DMS53 (cell line): Measurements from ENCODE around the gene MALAT1.
A peak's percentile ranks its signal among the peaks of the same experiment; 100 is the strongest.

Experiments used
- DNase-seq: peaks from one replicate; lab custom pipeline; 2025; lab: John Stamatoyannopoulos, UW

The MALAT1 gene

DNA sequence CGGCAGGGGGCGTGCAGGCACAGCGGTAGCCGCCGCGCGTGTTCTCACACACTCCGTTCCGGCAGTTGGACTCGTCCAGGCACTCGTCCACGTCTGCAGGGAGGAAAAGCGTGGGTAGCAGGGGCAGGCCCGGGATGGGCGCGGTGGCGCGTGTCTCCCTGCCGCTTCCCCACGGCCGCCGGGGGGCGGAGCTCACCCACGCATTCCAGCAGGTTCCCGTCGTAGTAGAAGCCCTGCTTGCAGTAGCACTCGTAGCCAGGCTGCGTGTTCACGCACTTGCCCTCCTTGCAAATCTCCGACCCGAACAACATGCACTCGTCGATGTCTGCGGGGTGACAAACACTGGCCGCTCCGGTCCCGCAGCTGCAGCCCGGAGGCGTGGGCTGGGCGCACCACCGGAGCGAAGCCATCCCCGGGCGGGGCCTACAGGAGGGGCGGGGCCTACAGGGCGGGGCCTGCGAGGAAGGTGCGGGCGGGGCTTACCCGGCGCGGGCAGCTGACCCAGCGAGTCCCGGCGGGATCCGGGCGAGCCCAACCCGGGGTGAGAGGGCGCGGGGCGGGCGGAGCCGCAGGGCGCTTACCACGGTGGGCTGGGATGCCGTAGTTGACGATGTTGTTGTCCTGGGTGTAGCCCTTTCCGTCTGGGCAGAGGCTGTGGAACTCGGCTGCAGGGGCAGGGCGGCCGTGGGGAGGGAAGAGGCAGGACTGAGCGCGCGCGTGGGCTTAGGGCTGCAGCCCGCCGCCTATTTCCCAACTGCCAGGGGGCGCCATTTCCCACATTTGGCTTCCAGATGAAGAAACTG lies 41.6 kb downstream of the MALAT1 start:
- peak; percentile 95 for DNase-seq

DNA sequence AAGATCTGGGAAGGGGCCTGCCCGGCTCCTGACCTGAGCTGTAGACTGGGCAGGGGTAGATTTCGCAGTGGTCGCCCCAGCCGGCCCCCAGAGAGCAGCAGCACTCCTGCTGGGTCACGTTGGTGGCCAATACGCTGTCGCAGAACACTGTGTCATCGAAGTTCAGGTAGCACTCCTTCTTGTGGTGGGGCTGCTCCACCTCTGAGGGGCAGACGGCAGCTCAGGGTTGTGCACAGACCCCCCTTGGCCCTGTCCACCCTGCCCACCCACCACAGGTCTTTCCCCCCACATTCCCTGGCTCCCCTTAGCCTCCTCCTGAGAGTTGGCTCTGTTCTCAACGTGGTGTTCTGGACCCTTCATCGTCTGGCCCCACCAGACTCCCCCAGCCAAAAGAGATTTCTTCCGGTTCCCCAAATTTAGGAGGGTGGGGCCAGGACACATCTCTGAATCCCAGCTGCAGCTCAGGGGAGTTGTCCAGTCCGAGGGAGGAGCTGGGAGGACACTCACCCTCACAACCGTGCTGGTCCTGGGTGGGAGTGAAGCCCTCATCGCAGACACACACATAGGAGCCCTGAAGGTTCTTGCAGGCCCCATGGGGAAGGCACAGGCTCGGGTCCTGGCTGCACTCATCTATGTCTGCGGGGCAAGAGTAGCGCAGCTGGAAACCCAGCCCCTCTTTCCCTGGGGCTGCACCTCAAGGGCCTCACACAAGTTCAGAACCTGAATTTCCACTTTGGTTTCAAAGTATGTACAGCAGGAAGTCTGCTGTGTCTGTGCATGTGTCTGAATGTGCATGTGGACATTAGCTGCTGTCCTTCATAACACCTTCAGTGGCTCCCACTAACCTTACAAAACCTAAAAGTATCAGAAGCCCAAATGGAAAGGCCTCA lies 42.5 kb downstream of the MALAT1 start:
- peak; percentile 89 for DNase-seq

DNA sequence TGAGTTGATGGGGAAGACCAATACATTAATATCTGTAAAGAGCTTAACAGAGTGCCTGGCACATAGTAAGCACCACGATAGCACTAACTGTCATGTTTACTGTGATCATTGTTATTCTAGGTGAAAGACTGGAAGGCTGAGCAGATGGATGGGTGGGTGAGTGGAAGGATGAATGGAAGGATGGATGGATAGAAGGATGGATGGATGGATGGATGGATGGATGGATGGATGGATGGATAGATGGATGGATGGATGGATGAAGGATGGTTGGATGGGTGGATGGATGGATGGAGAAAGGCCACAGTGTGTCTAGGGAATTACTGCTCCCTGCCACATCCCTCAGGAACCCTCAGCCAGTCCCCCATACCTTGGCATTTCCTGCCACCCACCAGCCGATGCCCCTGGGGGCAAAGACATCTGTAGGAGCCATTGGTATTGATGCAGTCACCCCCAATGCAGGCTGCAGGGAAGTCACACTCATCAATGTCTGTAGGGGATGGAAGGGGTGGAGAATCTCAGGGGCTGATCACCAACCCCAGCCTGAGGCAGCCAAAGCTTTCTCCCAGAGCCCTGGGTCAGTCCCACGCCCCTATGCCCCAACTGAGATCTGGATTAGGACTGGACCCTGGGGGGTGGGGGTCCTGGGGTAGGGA lies 44.0 kb downstream of the MALAT1 start:
- no peak for DNase-seq

DNA sequence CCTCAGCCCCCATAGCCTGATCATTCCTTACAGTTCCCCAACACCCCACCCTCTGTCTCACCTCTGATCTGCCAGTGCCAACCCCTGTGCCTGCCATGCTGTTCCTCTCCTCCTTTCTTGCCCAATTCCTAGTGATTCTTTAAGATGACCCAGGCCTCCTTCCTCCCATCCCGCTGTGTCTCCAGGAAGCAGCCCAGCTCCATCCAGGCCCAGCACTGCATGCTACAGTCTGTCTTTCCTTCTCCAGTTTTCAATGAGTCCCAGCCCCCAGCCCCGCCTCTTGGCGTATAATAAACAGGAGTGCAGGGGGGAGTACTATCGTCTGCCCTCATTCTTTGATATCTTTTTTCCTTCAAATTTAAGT lies 47.0 kb downstream of the MALAT1 start:
- peak; percentile 64 for DNase-seq

DNA sequence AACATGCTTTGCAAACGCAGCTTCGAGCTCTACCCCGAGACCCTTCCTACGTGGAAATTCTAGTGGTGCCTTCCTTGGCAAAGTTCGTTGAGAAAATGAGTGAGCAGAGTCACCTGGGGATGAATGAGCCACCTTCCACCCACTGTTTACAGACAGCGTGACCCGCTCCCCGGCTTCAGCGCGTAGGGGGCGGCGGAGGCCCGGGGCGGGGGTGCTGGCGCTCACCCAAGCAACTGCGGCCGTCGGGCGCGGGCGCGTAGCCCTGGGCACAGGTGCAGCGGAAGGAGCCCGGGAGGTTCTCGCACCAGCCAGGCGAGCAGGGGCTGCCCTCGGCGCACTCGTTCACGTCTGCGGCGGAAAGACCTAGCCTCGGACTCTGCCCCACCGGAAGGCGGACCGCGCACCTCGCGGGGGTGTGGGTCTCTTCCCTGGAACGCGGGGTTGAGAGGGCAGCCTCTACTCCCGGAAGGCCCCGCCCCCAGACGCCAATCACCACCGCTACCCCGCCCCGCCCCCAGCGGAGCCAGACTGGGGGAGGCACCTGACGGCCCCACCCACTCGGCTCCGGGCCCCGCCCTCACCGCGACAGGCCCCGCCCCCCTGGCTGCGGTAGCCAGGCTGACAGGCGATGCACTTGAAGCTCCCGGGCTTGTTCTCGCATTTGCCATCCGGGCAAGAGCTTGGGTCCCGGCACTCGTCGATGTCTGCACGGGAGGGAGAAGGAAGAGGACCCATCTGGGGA lies 47.5 kb downstream of the MALAT1 start:
- peak; percentile 96 for DNase-seq

DNA sequence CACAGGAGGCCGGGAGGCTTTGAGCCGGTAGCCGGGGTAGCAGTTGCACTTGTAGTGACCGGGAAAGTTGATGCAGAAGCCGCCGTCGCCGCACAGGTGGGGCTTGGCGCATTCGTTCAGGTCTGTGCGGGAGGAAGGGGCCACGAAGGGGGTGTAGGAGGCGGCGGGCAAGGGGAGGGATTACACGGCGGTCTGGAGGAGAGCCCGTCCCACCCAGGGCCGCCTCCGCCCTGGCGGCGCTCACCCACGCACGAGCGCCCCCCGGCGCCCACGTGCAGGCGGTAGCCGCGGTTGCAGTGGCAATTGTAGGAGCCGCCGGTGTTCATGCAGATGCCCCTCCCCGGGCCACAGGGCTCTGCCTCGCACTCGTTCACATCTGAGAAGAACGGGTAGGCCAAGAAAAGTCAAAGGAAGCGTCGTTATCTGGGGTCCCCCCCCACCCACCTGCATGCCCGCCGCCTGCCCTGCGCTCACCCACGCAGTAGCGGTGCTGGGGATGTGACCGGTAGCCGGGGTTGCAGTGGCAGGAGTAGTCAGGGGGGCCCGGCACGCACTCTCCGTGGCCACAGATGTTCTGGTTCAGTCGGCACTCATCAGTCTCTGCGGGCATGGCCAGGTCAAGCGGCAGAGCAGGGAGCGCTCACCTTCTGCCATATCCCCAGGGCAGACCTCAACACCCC lies 48.7 kb downstream of the MALAT1 start:
- no peak for DNase-seq

DNA sequence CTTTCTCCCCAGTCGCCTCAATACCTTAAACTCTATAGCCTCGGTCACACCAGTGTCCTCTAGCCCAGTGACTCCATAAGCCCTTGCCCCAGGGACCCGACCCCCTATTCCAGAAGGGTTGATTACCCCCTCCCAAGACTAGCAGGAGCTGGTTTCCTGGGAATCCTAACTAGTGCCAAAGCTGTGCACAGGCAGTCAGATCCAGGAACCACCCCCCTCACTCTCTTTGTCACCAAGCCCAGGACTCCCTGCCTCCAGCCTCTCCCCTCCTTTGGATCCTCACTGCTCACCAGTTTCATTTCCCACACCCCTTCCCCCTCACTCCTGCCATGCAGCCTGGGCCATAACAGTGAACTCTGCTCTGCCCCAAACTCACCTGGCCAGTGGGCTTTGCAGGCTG lies 49.5 kb downstream of the MALAT1 start:
- no peak for DNase-seq

DNA sequence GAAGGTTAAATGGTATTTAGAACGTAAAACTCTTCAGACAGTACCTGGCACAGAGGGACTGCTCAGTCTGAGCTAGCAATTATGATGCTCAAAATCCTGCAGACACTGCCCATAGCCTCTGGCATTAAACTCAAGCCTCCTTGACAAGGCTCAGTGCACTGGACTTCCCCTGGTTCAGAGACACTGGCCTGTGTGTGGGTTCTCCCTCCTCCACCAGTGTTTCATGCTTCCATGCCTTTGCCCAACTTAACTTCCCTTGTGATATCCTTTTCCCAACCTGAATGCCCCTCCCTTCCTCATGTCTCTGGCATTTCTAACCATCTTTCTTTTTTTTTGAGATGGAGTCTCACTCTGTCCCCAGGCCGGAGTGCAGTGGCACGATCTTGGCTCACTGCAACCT lies 50.3 kb downstream of the MALAT1 start:
- DNase-seq: no peak

DNA sequence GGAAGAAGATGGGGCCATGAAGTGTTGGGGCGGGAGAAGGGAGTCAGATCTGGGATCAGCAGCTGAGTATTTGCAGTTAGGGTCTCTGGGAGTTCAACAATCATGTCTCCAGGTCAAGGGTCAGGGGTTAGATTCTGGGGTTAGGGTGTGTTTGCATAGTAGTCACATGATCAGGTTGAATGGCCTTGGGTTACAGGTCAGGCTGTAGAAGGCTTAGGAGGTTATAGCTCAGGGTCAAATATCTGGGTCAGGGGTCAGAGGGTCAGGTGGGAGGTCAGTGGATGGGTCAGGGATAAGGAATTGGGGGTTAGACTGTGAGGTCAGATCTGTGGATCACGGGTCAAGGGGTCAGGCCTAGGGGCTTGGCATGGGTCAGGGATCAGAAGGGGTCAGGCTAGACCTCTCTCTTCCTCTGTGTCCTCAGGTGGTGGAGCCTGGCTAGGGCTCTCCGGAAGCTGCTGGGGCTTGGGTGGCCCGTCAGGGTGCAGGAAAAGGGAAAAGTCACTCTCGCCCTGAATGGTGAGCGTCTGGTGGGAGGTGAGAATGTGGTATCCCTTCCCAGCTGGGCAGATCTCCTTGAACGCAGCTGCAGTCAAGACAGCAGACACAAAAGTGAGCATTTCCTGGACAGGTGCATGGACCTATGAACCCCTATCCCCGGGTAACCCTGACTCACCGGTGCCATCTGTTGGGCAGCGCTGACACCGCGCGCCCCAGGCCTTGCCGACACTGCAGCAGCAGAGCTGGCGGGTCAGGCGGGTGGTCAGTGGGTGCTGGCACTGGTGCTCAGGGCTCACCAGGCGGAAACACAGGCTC lies 52.9 kb downstream of the MALAT1 start:
- DNase-seq: peak; percentile 98

DNA sequence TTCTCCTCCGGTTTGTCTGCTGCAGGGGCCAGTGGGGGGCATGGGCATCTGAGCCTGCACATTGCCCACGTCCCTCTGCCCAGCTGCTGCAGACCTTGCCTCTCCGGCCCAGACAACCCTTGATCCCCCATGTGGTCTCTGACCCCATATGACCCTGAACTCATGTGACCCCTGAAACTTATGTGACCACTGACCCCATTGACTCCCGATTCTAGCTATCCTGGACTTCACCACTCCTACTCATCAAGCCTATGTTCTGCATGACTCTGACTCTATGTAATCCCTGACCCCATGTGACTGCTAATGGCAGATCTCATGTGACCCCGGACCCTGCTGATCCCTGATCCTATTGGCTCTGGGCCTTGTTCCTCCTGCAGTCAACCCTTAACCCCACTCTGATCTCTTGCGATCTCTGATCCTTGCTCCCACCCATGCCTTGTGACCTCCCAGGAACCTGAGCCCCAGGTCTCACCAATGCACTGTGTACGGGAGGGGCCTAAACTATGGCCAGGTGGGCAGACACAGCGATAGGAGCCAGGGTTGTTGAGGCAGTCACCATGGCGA lies 53.6 kb downstream of the MALAT1 start:
- peak; percentile 73 for DNase-seq

DNA sequence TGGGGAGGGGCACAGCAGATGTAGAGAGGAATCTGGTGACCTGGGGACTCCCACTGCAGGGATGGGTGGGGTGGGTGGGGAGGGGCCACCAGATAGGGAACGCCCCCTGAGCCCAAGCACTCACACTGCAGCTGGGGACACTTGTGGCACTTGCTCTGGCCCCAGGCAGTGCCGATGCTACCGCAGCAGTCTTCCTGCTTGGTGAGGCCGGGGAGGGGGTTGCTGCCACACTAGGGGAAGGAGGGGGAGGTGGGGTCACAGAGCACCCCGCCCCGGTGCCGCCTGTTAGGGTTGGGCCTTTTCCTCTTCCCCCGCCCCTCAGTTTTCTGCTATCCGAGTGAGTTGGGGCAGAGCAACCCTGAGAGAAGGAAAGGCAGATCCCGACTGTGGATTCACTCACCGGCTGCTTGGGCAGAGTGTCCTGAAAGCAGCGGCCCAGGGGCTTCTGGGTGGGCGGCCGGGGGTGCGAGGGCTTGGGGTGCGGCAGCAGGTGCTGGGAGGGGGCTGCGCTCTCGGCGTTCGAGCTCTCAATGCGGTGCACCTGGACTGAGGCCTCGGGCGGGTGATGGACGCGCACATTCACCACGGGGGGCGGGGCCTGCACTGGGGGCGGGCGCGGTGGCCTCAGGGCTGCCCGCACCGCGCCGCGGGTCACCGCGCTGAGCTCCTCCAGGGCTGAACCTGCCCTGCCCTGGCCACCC lies 54.6 kb downstream of the MALAT1 start:
- peak; percentile 83 for DNase-seq

DNA sequence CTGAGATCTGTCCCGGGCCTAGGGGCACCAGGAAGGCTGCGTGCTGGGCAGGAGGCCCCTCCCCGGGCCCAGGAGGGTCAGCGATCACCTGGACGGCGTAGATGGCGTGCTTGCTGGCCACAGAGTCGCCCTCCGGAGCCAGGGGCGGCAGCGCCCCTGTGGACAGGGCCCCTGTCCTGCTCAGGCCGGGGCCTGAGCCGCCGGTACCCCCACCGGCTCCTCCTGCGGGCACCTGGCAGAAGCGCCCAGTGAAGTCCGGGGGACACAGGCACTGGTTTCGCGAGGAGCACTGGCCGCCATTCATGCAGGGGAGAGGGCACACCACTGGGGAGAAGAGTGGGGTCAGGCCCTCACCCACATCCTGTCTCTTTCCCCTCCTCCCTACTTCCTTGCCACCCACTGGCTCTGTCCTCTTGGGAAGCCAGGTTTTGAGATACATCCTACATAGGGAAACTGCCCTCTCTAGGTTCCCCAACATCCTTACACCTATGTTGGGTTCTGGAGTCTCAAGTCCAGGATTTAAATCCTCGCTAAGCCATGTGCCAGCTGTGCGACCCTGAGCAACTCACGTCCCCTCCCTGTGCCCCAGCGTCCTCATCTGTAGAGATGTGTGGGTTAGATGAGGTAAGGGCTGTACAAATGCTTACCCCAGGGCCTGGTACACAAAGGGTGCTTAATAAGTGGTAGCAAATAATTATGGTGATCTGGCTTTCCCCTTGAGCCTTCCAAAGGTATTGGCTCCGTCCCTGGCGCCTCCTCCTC lies 55.4 kb downstream of the MALAT1 start:
- DNase-seq: no peak

DNA sequence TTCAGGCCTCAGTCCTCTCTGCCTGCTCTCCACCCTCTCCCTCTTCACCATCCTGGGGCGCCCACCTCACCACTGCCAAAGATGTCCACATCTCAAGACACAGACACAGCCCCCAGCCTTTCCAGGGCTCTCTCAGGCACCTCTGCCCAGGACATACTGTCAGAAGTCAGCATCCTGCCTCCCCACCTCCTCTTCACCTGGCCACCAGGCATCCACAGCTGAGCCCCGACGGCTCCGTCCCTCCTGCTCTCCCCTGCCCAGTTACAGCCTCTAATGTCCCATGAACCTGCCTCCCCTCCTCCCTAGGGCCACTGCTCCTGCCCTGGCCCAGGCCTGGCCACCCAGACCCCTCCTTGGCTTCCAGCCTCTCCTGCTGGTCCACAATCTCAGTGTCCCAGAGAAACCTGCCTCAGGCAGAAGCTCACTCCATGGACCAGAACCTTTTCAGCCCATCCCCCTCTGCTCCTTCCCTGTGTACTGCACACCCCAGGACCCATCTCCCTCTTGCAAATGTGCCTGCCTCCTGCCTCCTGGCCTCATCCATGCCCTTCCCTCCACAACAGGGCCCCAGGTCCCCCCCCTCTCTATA lies 56.1 kb downstream of the MALAT1 start:
- no peak for DNase-seq

DNA sequence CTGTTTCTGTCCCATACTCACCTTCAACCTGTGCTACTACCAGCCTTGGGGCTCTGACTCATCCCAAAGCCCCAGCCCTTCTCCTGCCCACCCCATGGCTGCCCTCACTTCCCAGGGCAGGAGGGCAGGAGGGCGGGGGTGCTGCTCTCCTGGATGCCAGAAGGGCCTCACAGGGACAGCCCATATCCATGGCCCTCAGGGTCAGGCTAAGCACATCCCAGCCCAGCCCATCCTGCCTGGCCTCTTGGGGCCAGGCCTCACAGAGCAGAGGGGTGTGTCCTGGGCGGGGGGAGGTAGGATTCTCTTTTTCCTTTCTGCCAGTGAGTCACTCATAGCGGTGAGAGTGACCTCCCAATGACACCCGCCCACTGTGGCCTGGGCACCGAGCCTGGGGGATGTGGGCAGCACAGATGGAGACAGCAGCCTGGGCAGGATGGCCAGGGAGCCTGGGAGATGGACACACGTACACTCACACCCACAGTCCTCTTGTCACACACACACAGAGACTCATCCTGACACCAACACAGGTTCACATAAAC lies 56.9 kb downstream of the MALAT1 start:
- DNase-seq: peak; percentile 67
